A673 (cell line): ENCODE measurements around the gene LPP. TPM values are rescaled to one million over a fixed set of nuclear protein-coding genes. Genes with fewer than 3 reads are reported as not detected.

Experiments
- BruUV-seq: library from RNA; stranded (reverse); fragments of 400-500 nt; replicated peaks from 2 replicates; lab custom pipeline; 2021; lab: Mats Ljungman, UMichigan
- CTCF ChIA-PET: fragments of 300-600 bp; sonication (Branson Sonifier 250); formaldehyde crosslinking; loops from one replicate; lab custom pipeline; 2022; ENCODE audit warnings: antibody characterized with exemption; lab: Charles Lee
- POLR2A ChIA-PET: fragments of 300-600 bp; sonication (Branson Sonifier 250); formaldehyde crosslinking; loops from one replicate; lab custom pipeline; 2022; ENCODE audit warnings: antibody characterized with exemption; ENCODE audit not compliant: low non-redundant PET; lab: Charles Lee
- DNase-seq: peaks from one replicate; pipeline ENCODE4 v3.0.0-alpha.2; 2015; ENCODE audit warnings: low spot score
- H3K27ac ChIP-seq: fragments of 200-600 bp; sonication (generic); 2 replicates; pipeline ENCODE4 v1.5.1; 2016; ENCODE audit warnings: mixed run types, low read depth, mild to moderate bottlenecking, mixed read lengths, antibody characterized with exemption, low read length; ENCODE audit not compliant: poor library complexity, severe bottlenecking
- H3K27me3 ChIP-seq: fragments of 200-600 bp; sonication (generic); replicated peaks from 2 replicates; pipeline ENCODE4 v1.6.1; 2017; ENCODE audit warnings: mixed run types, low read depth, mild to moderate bottlenecking, mixed read lengths, antibody characterized with exemption, low read length; ENCODE audit not compliant: insufficient read depth, poor library complexity
- H3K36me3 ChIP-seq: fragments of 200-600 bp; sonication (generic); 2 replicates; pipeline ENCODE4 v1.6.1; 2016; ENCODE audit warnings: mixed run types, mild to moderate bottlenecking, mixed read lengths, antibody characterized with exemption, low read length; ENCODE audit not compliant: insufficient read depth, poor library complexity, severe bottlenecking
- H3K4me1 ChIP-seq: fragments of 200-600 bp; sonication (generic); 2 replicates; pipeline ENCODE4 v1.6.1; 2017; ENCODE audit warnings: mixed run types, mild to moderate bottlenecking, mixed read lengths, antibody characterized with exemption, low read length; ENCODE audit not compliant: insufficient read depth, poor library complexity, severe bottlenecking
- H3K4me3 ChIP-seq: fragments of 200-600 bp; sonication (generic); 2 replicates; pipeline ENCODE4 v1.5.1; 2016; ENCODE audit warnings: low read depth, mixed run types, mild to moderate bottlenecking, mixed read lengths, low read length; ENCODE audit not compliant: poor library complexity, severe bottlenecking
- H3K9me3 ChIP-seq: fragments of 200-600 bp; sonication (generic); 2 replicates; pipeline ENCODE4 v1.6.1; 2016; ENCODE audit warnings: mixed run types, low read depth, mild to moderate bottlenecking, mixed read lengths, antibody characterized with exemption, low read length; ENCODE audit not compliant: poor library complexity, severe bottlenecking
- CTCF ChIP-seq: fragments of 300-800, 200-600 bp; sonication (generic); conservative IDR thresholded peaks from 2 replicates; pipeline ENCODE4 v1.5.1; 2017; ENCODE audit warnings: low read depth, mild to moderate bottlenecking, antibody characterized with exemption, low read length, moderate library complexity, mixed read lengths
- EZH2 ChIP-seq: fragments of 200-600 bp; sonication (generic); IDR thresholded peaks from 2 replicates; pipeline ENCODE4 v1.6.1; 2017; ENCODE audit warnings: borderline replicate concordance, low read depth, mild to moderate bottlenecking, mixed read lengths, antibody characterized with exemption, low read length; ENCODE audit not compliant: poor library complexity, severe bottlenecking
- intact Hi-C: fragments of 100-400 bp; cut with micrococcal nuclease; formaldehyde crosslinking; loops from one replicate; pipeline ENCODE4 v1.10.0; 2022; ENCODE audit not compliant: unreplicated experiment
- total RNA-seq: library from RNA; stranded (reverse); gene quantifications from 2 replicates; pipeline ENCODE4 v1.2.3, GENCODE V29; 2021

Gene LPP
- total RNA-seq, 1 experiment from 2014 or later = 39.7 TPM

DNA sequence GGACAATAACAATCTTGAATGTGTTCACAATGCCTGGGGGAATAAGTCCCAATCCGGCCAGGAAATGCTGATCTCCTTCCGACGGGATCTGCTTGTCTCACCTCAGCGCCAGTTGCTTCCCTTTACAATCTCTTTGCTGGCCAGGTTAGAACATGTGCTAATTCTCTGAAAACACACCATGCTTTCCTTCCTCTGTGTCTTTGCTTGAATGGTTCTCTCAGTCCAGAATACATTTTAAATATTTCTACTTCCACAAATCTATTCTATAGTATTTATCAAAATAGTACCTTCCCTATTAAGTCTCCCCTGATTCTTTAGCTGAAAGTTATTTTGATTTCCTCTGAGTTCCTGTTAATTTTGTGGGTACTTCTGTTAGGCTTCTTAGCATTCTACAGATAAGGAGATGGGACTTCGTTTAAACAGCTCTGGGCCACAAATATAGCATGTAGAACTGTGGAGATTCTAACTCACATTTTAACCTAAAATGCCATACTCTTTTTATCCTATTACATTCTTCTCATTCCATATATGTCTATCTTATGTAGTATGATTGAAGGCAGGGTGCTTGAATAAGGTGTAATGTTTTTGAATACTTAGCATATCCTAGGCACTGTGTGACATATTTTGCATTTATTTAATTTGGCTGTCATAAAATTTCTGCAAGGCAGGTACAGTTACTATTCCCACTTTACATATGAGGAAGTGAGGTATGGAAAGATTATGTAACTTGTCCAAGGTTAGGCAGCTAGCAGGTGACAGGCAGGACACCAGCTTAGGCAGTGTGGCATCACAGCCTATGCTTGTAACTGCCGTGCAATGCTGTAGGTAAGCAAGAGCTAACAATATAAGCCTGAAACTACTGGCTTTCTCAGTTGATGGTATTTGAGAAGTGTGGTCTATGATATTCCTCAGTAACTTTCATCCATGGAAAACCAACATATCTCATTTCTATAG lies 299.8 kb downstream of the LPP start:
- no TSS peak for BruUV-seq
- DNase-seq = no peak
- H3K27ac ChIP-seq = no peak overlapping the region
- H3K4me1 ChIP-seq = no peaks in the 10 kb centered on the region
- intact Hi-C loops = no loop called here
- POLR2A ChIA-PET = no interaction called here
- no peaks in the 10 kb centered on the region for H3K36me3 ChIP-seq
- H3K9me3 ChIP-seq = no peaks in the 10 kb centered on the region
- H3K27me3 ChIP-seq = no peaks in the 10 kb centered on the region
- TF ChIP-seq EZH2 (no peak), CTCF (no peak)
- H3K4me3 ChIP-seq = no peak overlapping the region
- CTCF ChIA-PET = no interaction called here

GRCh38 chr3:188455748-188456147 lies 301.8 kb downstream of the LPP start:
- intact Hi-C loops = no loop called here
- no peak overlapping the region for H3K4me3 ChIP-seq
- no peak overlapping the region for H3K27ac ChIP-seq
- no peak for DNase-seq
- TF ChIP-seq CTCF = no peak
- TF ChIP-seq EZH2 = no peak
- H3K27me3 ChIP-seq = no peaks in the 10 kb centered on the region
- ChIA-PET CTCF (no interaction called here), POLR2A (no interaction called here)
- no peaks in the 10 kb centered on the region for H3K4me1 ChIP-seq
- H3K9me3 ChIP-seq = no peaks in the 10 kb centered on the region
- BruUV-seq = no TSS peak
- H3K36me3 ChIP-seq = no peaks in the 10 kb centered on the region

DNA sequence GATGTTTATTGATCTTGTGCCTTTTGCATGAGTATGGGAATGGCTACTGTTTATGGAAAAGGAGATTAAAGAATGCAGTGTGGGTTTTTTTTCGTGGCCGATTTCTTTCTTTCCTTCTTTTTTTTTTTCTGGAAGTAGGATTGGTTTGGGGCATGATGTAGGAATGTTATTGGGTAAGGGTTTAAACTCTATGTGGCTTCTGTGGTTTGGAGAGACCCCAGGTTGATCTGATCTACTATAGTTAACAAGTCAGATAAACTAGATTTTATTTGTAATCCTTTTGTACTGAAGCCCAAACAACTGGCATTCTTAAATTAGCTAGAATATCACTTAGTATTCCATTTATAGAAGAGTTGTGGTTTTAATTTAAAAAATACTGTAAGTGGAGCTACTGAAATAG lies 304.8 kb downstream of the LPP start:
- Histone ChIP-seq H3K4me3 (no peak overlapping the region), H3K9me3 (no peaks in the 10 kb centered on the region), H3K27ac (no peak overlapping the region), H3K36me3 (no peaks in the 10 kb centered on the region), H3K27me3 (no peaks in the 10 kb centered on the region), H3K4me1 (no peaks in the 10 kb centered on the region)
- ChIA-PET POLR2A (no interaction called here), CTCF (no interaction called here)
- no peak for DNase-seq
- BruUV-seq = no TSS peak
- intact Hi-C loops = no loop called here
- TF ChIP-seq CTCF (no peak), EZH2 (no peak)
